ENCODE data around the gene FKBP11. TPM values are rescaled to one million over a fixed set of nuclear protein-coding genes. Genes with fewer than 3 reads are reported as not detected.

FKBP11 gene
- total and polyA plus RNA-seq, 2 experiments from 2014 or later = 29.5 to 94.9 TPM

DNA sequence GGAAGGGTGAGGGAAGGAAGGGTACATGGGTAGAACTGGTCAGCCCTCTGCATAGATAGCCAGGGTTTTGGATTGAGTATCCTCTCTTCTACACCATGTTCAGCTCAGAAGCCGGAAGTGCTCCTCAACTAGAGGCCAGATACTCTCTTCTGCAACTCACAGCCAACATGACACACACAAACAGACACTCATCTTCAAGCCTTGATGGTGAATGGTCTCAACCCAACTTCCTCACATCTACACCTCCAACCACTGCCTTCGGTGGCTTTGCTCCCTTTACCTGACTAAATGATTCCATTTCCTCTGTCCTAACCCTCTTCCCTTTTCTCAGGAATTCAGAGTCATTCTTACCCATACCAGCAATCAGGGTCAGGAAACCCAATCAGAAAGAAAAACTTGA, 7.6 kb upstream of the FKBP11 start (continued):
- TF ChIP-seq, protein P1, sequence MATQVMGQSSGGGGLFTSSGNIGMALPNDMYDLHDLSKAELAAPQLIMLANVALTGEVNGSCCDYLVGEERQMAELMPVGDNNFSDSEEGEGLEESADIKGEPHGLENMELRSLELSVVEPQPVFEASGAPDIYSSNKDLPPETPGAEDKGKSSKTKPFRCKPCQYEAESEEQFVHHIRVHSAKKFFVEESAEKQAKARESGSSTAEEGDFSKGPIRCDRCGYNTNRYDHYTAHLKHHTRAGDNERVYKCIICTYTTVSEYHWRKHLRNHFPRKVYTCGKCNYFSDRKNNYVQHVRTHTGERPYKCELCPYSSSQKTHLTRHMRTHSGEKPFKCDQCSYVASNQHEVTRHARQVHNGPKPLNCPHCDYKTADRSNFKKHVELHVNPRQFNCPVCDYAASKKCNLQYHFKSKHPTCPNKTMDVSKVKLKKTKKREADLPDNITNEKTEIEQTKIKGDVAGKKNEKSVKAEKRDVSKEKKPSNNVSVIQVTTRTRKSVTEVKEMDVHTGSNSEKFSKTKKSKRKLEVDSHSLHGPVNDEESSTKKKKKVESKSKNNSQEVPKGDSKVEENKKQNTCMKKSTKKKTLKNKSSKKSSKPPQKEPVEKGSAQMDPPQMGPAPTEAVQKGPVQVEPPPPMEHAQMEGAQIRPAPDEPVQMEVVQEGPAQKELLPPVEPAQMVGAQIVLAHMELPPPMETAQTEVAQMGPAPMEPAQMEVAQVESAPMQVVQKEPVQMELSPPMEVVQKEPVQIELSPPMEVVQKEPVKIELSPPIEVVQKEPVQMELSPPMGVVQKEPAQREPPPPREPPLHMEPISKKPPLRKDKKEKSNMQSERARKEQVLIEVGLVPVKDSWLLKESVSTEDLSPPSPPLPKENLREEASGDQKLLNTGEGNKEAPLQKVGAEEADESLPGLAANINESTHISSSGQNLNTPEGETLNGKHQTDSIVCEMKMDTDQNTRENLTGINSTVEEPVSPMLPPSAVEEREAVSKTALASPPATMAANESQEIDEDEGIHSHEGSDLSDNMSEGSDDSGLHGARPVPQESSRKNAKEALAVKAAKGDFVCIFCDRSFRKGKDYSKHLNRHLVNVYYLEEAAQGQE (IDR thresholded peaks at IDR 0.05; ENCODE audit: unreplicated experiment) = no peak
- TF ChIP-seq ZNF331 (CRISPR knock-in tag; IDR thresholded peaks at IDR 0.05; ENCODE audit: low read depth) = no peak
- TF ChIP-seq, protein P2, sequence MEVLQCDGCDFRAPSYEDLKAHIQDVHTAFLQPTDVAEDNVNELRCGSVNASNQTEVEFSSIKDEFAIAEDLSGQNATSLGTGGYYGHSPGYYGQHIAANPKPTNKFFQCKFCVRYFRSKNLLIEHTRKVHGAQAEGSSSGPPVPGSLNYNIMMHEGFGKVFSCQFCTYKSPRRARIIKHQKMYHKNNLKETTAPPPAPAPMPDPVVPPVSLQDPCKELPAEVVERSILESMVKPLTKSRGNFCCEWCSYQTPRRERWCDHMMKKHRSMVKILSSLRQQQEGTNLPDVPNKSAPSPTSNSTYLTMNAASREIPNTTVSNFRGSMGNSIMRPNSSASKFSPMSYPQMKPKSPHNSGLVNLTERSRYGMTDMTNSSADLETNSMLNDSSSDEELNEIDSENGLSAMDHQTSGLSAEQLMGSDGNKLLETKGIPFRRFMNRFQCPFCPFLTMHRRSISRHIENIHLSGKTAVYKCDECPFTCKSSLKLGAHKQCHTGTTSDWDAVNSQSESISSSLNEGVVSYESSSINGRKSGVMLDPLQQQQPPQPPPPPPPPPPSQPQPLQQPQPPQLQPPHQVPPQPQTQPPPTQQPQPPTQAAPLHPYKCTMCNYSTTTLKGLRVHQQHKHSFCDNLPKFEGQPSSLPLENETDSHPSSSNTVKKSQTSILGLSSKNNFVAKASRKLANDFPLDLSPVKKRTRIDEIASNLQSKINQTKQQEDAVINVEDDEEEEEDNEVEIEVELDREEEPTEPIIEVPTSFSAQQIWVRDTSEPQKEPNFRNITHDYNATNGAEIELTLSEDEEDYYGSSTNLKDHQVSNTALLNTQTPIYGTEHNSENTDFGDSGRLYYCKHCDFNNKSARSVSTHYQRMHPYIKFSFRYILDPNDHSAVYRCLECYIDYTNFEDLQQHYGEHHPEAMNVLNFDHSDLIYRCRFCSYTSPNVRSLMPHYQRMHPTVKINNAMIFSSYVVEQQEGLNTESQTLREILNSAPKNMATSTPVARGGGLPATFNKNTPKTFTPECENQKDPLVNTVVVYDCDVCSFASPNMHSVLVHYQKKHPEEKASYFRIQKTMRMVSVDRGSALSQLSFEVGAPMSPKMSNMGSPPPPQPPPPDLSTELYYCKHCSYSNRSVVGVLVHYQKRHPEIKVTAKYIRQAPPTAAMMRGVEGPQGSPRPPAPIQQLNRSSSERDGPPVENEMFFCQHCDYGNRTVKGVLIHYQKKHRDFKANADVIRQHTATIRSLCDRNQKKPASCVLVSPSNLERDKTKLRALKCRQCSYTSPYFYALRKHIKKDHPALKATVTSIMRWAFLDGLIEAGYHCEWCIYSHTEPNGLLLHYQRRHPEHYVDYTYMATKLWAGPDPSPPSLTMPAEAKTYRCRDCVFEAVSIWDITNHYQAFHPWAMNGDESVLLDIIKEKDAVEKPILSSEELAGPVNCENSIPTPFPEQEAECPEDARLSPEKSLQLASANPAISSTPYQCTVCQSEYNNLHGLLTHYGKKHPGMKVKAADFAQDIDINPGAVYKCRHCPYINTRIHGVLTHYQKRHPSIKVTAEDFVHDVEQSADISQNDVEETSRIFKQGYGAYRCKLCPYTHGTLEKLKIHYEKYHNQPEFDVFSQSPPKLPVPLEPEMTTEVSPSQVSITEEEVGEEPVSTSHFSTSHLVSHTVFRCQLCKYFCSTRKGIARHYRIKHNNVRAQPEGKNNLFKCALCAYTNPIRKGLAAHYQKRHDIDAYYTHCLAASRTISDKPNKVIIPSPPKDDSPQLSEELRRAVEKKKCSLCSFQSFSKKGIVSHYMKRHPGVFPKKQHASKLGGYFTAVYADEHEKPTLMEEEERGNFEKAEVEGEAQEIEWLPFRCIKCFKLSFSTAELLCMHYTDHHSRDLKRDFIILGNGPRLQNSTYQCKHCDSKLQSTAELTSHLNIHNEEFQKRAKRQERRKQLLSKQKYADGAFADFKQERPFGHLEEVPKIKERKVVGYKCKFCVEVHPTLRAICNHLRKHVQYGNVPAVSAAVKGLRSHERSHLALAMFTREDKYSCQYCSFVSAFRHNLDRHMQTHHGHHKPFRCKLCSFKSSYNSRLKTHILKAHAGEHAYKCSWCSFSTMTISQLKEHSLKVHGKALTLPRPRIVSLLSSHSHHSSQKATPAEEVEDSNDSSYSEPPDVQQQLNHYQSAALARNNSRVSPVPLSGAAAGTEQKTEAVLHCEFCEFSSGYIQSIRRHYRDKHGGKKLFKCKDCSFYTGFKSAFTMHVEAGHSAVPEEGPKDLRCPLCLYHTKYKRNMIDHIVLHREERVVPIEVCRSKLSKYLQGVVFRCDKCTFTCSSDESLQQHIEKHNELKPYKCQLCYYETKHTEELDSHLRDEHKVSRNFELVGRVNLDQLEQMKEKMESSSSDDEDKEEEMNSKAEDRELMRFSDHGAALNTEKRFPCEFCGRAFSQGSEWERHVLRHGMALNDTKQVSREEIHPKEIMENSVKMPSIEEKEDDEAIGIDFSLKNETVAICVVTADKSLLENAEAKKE (CRISPR knock-in tag; IDR thresholded peaks at IDR 0.05) = no peak

DNA sequence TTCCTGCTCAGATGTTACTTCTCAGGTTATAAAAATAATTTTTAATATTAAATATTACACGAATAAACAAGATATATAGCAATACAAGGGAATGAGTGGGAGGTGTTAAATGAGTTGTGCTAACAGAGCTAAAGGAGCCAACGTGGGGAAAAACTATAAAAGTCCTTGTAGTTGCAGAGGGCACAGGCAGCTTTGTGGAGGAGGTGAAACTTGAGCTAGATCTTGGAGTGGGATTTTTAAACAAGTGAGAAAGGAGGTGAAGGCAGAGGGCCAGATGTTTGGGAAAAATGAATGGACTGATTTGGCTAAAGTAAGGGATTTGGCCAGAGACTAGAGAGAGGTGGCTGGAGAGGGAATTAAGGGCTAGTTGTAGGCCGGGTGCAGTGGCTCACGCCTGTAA, 5.2 kb upstream of the FKBP11 start:
- H3K27ac Mint-ChIP-seq = no peak overlapping the region
- Histone ChIP-seq H3K4me3 (no peak overlapping the region), H3F3A (replicated peaks; ENCODE audit: low read depth) (0 out of 2 replicates have a peak, but pooled peaks cover 11% of the 10 kb centered on the region), H3K4me1 (ENCODE audit: insufficient read depth) (peaks cover 5% of the 10 kb centered on the region; the same call in 1 of the 2 replicates), H2AFZ (no peak overlapping the region), H3K36me3 (ENCODE audit: insufficient read depth) (peaks cover 11% of the 10 kb centered on the region), H3K27me3 (ENCODE audit: insufficient read depth) (no peaks in the 10 kb centered on the region), H3K9me2 (ENCODE audit: insufficient read depth) (no peaks in the 10 kb centered on the region), H4K20me1 (replicated peaks; ENCODE audit: insufficient read depth) (peaks cover 6% of the 10 kb centered on the region), H3K79me2 (replicated peaks; ENCODE audit: insufficient read depth) (no peaks in the 10 kb centered on the region), H3K27ac (ENCODE audit: low read depth) (no peak overlapping the region), H3K4me2 (no peak overlapping the region)
- no peak for DNase-seq (ENCODE audit: low spot score)
- peaks cover 5% of the 10 kb centered on the region for H3K27me3 Mint-ChIP-seq (ENCODE audit: insufficient read depth, low read depth, poor library complexity)
- no peak overlapping the region; the same call in 2 of the 3 replicates for H3K4me3 Mint-ChIP-seq
- ATAC-seq = no peak
- H3K9me3 Mint-ChIP-seq = no peaks in the 10 kb centered on the region
- peaks cover 3% of the 10 kb centered on the region; the same call in 2 of the 3 replicates for H3K4me1 Mint-ChIP-seq
- H3K36me3 Mint-ChIP-seq (ENCODE audit: low read depth) = peaks cover 58% of the 10 kb centered on the region
- TF ChIP-seq, protein P2 (CRISPR knock-in tag; IDR thresholded peaks at IDR 0.05) = no peak
- TF ChIP-seq EZH2phosphoT487 (IDR thresholded peaks at IDR 0.05; ENCODE audit: unreplicated experiment) (no peak), STAT1 (IDR thresholded peaks at IDR 0.05; ENCODE audit: unreplicated experiment) (no peak)

All from GM23338 (cell line).